LNCaP clone FGC (cell line): ENCODE measurements around the gene IVD.

ENCODE experiments used
- DNase-seq: peaks from one replicate; pipeline ENCODE4 v3.0.0-alpha.2; 2011; ENCODE audit warnings: low read depth
- H3K4me3 ChIP-seq: 2 replicates; pipeline ENCODE4 v1.5.1; 2011; ENCODE audit warnings: mild to moderate bottlenecking, low read depth, low read length, control low read depth
- TF ChIP-seq, protein P1 (sequence below): IDR thresholded peaks from 2 replicates; pipeline ENCODE4 v1.5.1; 2012; ENCODE audit warnings: mild to moderate bottlenecking; ENCODE audit not compliant: control insufficient read depth, insufficient read depth; ENCODE audit errors: extremely low read depth

The IVD gene

DNA sequence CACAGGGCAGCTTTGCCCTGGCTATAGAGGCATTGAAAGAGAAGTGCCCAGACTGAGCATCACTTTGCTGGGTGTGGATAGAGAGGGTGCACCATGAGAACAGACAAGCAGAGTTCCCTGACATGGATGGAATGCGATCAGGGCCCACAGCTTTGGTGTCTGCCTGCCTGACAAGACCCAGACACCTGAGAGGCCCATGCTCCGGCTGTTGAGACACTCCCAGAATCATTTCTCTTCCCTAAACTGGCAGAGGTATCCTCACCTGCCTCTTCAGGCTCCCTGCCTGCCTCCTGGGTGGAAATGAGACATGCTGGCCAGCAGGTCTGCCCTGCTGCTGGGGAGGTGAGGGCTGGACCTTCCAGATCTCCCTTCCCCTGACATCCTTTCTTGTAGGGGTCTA lies 54.8 kb downstream of the IVD start:
- H3K4me3 ChIP-seq, result no peak overlapping the region
- DNase-seq, result no peak
- TF ChIP-seq, protein P1, sequence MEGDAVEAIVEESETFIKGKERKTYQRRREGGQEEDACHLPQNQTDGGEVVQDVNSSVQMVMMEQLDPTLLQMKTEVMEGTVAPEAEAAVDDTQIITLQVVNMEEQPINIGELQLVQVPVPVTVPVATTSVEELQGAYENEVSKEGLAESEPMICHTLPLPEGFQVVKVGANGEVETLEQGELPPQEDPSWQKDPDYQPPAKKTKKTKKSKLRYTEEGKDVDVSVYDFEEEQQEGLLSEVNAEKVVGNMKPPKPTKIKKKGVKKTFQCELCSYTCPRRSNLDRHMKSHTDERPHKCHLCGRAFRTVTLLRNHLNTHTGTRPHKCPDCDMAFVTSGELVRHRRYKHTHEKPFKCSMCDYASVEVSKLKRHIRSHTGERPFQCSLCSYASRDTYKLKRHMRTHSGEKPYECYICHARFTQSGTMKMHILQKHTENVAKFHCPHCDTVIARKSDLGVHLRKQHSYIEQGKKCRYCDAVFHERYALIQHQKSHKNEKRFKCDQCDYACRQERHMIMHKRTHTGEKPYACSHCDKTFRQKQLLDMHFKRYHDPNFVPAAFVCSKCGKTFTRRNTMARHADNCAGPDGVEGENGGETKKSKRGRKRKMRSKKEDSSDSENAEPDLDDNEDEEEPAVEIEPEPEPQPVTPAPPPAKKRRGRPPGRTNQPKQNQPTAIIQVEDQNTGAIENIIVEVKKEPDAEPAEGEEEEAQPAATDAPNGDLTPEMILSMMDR, result no peak

DNA sequence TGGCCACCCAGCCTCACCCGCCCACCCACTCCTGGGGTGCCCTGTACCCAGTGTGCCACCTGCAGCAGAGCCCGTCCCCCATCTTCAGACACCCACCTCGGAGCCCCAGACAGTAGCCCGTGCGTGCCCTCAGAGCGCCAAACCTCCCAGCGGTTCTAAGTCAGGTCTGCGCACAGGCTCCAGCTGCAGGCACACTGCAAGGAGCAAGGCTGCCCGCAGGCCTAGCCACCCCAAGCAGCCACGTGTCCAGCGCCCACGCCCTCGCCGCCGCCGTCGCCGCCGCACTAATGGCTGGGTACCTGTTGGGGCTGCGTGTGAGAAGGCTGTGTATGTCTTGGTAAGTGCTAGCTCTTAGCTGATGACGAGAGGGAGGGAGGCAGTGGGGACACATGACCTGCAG lies 56.4 kb downstream of the IVD start:
- no peak for DNase-seq
- no peak overlapping the region for H3K4me3 ChIP-seq
- TF ChIP-seq, protein P1, result no peak

DNA sequence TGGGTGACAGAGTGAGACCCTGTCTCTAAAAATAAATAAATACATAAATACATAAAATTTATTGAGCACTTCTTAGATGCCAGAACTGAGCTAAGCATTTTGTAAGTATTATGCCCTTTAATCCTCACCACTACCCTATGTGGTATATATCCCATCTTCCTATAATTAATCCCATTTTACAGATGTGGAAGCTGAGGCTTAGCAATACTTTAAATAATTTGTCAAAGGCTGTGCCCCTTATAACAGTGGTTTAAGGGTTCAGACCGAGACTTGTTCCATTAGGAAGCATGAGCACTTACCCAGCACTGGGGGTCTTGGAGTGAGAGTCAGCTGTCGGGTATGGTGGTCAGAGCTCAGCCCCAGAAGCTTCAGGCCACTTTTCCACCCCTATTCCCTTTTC lies 57.7 kb downstream of the IVD start:
- DNase-seq, result no peak
- TF ChIP-seq, protein P1, result no peak
- H3K4me3 ChIP-seq, result no peak overlapping the region

DNA sequence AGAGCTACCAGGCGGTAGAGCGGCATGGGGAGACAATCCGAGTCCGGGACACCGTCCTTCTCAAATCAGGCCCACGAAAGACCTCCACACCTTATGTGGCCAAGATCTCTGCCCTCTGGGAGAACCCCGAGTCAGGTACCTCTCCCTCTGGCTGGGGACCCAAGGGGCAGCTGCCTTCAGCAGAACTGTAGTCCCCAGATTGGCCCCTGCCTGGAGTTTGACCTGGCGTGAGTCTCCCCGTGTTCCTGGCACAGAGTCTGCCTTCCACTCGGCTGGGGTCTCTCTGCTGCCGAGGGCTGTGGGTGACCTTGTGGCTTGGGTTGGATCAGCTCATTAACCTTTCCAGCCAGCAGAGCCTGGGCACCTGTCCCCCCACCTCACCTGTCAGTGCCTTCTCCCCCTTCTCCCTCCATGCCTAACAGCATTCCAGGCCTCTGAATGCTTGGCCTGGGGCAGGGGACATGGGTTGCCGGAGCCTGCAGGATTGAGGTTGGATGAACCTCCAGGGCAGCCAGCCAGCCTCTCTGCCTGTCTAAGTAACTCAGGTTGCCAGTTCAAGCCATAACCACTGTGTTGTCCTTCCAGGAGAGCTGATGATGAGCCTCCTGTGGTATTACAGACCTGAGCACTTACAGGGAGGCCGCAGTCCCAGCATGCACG lies 58.4 kb downstream of the IVD start:
- DNase-seq, result no peak
- H3K4me3 ChIP-seq, result no peak overlapping the region
- TF ChIP-seq, protein P1, result no peak

DNA sequence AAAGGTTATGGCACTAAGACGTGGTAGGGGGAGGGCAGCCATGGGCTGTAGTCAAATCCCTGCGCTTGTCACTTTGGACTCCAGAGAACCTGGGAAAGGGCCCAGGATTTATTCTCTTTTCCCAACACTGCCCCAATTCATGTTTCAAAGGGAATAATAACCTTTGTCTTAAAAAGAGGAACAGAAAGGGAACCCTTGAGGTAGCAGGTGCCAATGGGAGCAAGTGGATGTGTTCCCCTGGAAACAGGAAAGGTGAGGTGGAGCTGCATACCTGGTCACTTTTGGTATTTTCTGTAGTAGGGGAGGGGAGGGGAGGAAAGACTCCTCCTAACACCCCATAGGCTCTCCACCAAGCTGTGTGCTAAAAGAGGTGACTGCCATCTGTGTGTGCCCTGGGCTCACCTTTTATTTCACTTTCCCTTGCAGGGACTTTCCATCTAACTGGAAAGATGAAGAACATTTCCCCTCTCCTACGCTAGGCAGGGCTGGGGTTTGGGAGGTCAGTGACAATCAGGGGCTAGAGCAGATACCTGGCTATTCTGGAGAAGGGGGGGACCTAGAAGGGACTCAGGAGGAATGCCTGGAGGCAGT lies 59.1 kb downstream of the IVD start:
- DNase-seq, result no peak
- TF ChIP-seq, protein P1, result no peak
- no peak overlapping the region for H3K4me3 ChIP-seq

DNA sequence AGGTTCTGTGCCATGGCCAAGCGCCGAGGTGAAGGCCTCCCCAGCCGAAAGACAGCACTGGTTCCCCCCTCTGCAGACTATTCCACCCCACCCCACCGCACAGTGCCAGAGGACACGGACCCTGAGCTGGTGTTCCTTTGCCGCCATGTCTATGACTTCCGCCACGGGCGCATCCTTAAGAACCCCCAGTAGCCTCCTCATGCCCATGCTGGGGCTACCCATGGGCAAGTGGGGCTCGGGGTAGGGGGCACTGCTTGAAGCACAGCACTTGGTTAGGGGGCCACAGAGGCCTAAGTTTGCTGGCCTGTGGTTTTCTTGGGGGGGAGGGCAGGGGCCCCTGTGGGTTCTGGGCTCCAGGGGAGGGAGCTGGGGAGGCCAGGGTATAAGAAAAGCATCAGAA lies 60.3 kb downstream of the IVD start:
- TF ChIP-seq, protein P1, result no peak
- no peak overlapping the region for H3K4me3 ChIP-seq
- DNase-seq, result no peak
